ENCODE results near the gene BRAF.

GRCh38 chr7:140774371-140774770 lies 150.4 kb downstream of the BRAF start:
- TF ChIP-seq CTCF (IDR thresholded peaks at IDR 0.05; ENCODE audit: poor library complexity) (no peak), EZH2phosphoT487 (IDR thresholded peaks at IDR 0.05; ENCODE audit: low read depth, severe bottlenecking, unreplicated experiment) (no peak), EZH2 (IDR thresholded peaks at IDR 0.05; ENCODE audit: borderline replicate concordance) (no peak)
